C4-2B (cell line): ENCODE measurements around the gene TM9SF4.

Experiments
- ZFX ChIP-seq: fragments of 450-650 bp; IDR thresholded peaks from 2 replicates; pipeline ENCODE4 v1.6.1; 2017
- TF ChIP-seq, protein P1 (sequence below): fragments of 450-650 bp; conservative IDR thresholded peaks from 2 replicates; pipeline ENCODE4 v1.5.1; 2017; ENCODE audit warnings: mild to moderate bottlenecking

DNA sequence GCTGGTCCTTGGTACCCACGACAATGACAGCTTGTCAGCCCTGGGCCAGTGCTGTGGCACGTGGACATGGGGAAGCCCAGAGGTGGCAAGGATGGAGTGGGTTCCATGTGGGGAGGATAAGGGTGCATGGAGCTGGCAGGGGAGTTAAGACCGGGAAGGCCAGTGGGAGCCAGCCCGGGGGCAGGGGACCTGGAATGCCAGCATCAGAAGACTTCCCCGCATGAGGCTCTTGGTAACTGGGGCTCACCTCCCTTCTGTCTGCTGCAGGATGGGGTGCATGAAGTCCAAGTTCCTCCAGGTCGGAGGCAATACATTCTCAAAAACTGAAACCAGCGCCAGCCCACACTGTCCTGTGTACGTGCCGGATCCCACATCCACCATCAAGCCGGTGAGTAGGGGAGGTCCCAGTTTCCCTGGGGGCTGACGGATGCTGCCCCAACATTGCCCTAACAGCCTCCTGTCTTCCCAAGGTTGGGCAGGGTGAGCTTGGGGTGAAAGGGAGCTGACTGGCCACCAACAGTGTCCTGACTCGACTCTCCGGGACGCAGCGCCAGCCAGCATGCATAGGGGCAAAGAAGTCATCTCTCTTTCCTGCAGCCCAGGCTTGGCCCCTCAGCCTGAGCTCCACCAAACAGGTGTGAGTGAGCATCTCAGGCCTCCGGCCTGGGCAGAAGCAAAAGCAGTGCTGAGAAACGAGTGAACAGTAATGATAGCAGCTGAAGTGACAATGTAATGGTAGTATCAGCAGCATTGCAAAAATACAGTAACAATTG, 37.9 kb upstream of the TM9SF4 start:
- TF ChIP-seq ZFX: no peak
- TF ChIP-seq, protein P1, sequence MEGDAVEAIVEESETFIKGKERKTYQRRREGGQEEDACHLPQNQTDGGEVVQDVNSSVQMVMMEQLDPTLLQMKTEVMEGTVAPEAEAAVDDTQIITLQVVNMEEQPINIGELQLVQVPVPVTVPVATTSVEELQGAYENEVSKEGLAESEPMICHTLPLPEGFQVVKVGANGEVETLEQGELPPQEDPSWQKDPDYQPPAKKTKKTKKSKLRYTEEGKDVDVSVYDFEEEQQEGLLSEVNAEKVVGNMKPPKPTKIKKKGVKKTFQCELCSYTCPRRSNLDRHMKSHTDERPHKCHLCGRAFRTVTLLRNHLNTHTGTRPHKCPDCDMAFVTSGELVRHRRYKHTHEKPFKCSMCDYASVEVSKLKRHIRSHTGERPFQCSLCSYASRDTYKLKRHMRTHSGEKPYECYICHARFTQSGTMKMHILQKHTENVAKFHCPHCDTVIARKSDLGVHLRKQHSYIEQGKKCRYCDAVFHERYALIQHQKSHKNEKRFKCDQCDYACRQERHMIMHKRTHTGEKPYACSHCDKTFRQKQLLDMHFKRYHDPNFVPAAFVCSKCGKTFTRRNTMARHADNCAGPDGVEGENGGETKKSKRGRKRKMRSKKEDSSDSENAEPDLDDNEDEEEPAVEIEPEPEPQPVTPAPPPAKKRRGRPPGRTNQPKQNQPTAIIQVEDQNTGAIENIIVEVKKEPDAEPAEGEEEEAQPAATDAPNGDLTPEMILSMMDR: no peak
